Posterior vena cava (tissue), 2 donors: ENCODE data around the gene ZIC1. TPM values are rescaled to one million over a fixed set of nuclear protein-coding genes. Genes with fewer than 3 reads are reported as not detected.

Experiments
- DNase-seq: peaks from one replicate; pipeline ENCODE4 v3.0.0-alpha.2; 2020; ENCODE audit warnings: low spot score
- intact Hi-C, 2 donors: fragments of 100-400 bp; cut with DNase I; formaldehyde crosslinking; loops; one replicate each; pipeline versions ENCODE4 v1.14.1 to v1.14.2; 2022 to 2023
- long read RNA-seq, 2 donors: library from polyadenylated mRNA; unstranded; transcript quantifications; one replicate each; pipeline ENCODE4 v2.0.0, GENCODE V29; 2020 to 2021
- total RNA-seq, 2 donors: library from RNA; stranded (reverse); fragmentation: NEBNext Ultra II Directional; extraction: Animal tissue kit (Norgen Biotek cat#: 25700); gene quantifications; one replicate each; pipeline ENCODE4 v1.2.1, GENCODE V29; 2021
- donor health status: DM: yes; HTN: yes; CAD: no.
- donor health status: DM: yes; HTN: yes; CAD: no.

ZIC1 gene
- 1 to 10 TPM; 7.5 to 8.7 TPM for total RNA-seq
- long read RNA-seq, donor 1, partial matches to known transcripts = 0 of 1 reads
- long read RNA-seq, donor 1, other reads (novel, unspliced or antisense) = 0 of 1 reads
- long read RNA-seq, donor 2, partial matches to known transcripts = 0 of 5 reads
- long read RNA-seq, donor 2, other reads (novel, unspliced or antisense) = 5 of 5 reads

DNA sequence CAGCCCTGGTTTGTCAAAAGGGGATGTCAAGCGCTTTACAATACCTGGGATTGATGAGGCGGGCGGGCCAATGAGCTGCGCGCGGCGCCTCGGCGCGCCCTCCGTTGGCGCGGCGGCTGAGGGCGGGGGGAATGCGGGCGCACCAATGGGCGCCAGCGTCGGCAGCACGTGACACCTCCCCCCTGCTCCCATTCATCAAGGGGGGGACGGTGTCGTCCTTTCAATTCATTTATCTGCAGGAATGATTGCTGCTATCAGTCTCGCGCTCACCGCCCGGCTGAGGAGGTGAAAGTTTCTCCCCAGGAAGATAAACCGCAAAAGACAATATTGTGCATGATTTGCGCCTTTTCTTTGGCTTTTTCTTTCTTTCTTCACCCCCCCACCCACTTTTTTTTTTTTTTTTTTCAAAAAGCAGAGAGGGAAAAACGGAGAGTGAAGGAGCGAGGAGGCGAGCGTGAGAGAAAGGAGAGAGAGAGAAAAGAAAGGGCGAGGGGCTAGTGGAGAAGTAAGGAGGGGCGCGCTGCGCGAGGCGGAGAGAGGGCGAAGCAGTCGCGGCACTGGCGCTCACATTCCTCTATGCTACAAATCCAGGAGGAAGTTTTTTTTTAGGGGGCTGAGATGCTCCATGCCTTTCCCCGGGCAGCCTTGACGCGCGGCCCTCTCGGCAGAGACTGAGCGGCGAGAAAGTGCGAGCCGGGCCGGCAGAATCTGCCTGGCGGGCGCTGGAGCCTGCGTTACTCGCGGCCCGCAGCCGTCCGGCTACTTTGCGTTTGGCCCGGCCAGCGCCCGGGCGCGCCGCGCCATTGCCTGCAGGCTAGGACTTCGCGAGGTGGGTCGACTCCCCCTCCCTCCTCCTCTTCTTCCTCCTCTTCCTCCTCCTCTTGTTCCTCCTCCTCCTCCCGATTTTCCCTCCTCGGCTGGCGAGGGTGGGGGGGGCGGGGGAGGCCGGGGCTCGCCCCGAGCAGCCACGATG lies at the start of gene ZIC1:
ZIC1 (plus strand) TSS at position 223 of the 973 bp plus-strand sequence; CDS start at position 971, 748 bp downstream.
- intact Hi-C loops = no loop called here
- no peak for DNase-seq

DNA sequence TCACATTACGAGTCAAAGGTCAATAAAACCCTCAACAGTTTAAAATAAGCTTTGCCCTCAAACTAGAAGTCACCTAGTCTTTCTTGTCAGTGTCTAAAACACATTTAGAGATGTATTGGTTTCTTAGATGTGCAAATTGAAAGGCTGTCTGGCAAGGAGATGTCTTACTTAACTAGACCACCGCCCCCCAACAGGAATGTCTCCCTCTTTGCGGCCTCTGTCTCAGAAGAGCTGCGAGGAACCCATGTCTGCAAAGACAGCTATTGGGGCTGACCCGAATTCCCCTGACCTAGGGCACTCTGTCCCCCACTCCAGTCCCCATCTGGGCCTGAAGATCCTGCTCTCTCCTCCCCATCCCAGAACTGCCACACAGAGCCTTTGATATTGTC lies 49.1 kb upstream of the ZIC1 start:
- intact Hi-C loops = no loop called here
- DNase-seq = no peak

DNA sequence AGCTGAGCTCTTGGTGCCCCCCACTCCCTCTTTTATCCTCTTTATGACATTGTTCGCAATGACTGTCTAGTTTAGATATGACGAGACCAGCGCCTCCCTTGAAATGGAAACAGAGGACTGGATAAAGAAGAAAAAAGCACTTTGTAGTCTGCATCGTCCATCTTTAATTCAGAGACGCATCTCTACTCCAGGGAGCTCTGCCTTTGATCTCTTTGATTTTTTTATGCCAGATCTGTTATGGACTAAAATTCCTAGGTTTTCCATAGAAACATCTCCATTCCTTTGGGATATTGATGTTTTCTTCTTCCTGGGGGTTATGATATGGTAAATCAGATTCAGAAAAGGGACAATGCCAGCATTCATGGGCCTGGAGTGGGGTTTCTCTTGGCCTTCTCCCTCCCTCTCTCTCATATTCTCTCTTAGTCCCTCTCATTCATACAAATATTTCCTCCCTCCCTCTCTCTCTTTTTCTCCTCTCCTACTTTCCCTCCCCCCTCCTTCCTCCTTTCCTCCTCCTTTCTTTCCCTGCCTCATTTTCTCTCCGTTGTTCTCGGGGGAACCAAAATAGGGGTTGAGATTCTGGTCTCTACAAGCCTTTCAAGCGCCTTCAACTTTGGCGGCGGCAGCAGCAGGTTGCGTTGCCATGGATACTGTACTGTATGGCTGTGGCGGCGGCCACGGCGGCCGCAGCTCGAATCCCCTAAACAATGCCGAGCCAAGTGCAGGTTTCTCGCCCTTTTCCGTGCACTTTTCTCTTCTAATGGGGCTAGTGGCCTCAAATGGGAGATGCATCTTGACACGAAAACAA lies 48.3 kb upstream of the ZIC1 start:
- intact Hi-C loops = no loop called here

DNA sequence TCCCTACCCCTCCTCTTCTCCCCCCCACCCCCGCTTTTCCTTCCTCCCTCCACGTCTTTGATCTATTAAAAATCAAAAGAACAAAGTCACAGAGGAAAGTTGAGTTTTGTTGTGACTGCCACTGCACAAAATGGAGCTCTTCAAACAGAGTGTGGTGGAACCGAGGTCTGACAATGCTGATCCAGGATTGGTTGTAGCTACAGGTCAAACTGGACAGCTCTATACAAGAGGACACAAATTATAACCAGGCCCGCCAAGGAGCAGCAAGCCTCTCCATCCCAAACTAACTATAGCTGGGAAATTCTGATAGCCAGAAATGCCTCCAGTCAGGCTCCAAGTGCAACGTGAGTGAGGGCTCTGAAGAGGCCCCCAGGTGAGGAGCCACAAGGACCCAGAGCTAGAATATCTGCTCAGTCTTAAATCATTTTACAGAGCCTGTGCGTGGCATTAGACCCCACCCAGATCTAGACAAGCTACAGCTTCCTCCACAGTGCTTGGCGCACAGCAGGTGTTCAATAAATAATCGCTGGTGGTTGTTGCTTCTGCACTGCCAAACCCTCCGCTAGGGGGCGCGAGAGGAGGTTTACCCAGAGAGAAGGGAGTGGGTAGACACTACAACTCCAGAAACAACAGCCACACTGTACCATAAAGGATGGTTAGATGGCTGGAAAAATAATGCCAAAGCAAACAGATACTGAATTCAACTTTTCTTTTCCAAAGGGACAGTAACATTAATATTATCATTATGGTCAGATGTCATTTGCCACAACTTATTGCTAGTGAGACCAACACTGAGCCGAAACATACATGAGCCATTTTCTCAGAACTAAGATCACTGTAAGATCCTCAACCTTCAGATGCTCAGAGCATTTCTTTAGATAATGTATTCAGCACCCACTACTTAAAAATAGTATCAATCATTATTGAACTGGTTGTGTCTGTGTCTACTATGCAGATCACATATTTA lies 47.4 kb upstream of the ZIC1 start:
- intact Hi-C loops = no loop called here

More for the DNA sequence above, 48.3 kb upstream of the ZIC1 start:
- no peak for DNase-seq

DNA sequence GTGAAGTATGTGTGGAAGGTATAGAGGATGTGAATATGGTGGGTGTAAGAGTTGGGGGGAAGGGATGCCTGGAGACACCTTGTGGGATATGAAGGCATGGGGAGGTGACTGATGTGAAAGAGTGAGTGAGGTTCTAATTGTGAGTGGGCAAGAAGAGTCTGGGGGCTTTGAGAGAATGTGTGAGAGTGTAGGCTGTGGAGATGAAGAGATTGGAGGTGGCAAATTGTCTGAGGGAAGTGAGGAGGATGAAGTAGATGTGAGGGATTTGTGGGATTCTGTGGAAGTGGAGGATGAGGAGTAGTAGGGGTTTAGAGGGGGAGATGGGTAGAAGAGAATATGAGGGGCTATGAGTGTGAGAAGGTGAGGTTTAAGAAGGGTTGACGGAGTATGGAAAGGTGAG lies 44.4 kb upstream of the ZIC1 start:
- DNase-seq = no peak
- intact Hi-C loops = no loop called here

More for the DNA sequence above, 47.4 kb upstream of the ZIC1 start:
- DNase-seq = no peak

DNA sequence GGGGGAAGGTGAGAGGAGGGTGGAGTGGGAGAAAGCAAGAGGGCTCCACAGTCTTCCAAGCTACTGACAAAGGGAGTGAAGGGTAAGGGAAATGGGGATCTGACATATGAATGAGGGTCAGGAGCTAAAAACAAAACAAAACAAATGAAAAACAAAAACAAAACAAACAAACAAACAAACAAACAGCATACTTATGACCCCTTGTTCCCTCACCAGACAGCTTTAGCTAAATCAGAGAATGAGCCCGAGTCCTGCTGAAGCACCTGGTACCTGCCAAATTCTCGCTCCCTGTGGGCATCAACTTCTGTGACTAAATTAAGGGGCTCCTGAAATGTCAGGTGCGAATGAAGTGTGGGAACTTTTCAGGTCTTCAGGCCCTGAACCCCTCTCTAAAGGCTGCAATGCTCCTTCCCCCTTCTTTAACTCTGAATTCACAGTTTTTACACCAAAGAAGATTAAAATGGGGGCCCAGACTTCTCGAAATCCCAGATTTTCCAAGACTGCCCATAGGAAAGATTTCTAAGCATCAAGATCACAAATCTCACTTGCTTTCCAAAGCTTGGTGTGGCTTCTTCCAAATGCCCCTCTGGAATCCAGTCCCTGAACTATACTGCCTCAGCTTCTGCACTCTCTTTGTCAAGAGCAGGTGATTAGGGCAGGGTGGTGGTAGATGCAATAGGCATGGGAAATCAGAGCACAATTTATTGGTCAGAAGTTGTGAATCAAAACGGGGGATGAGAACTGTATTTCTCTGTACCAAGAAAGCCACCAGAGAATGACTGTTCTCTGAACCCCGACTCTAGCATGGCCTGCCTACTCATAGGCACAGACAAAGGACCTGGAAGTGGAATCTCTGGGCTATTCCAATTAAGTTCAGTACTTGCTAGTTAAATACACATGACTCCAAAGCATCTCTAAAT lies 43.7 kb upstream of the ZIC1 start:
- no peak for DNase-seq
- intact Hi-C loops = no loop called here

DNA sequence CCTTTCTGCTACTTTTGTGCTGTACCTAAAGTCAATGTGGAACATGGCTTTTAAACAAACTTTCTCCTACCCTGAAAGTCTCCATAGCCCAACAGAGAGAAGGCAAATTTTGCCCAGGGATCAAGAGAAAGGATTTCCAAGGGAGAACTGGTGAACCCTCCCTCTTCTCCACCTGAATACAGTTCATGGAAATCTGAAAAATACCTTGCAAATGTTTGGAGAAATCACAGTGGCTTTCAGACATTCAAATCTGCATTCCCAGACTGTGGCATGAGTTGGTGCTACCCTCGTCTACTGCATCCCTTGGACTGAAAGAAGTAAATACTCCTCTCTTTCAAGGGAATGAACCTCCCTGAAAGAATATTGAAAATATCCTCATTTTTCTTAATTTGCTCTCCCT lies 41.5 kb upstream of the ZIC1 start:
- DNase-seq = no peak
- intact Hi-C loops = no loop called here

DNA sequence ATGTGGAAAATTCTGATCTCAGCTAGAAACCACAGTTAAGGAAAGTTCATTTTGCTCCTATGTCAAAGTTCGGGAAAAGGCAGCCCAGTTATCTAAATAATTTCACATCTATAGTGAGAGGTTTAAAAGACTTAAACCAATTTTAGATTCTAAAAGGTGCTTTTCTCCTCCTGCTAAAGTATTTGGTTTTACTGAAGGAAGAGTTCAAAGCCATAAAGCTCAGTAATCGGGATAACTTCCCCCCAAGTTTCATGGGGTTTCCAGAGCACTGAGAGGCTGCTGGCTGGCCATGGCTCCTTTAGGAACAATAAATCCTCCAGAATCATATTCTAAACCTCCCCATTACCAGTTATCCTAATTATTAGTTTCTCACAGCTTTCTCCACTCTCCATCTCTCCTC lies 41.0 kb upstream of the ZIC1 start:
- no peak for DNase-seq

DNA sequence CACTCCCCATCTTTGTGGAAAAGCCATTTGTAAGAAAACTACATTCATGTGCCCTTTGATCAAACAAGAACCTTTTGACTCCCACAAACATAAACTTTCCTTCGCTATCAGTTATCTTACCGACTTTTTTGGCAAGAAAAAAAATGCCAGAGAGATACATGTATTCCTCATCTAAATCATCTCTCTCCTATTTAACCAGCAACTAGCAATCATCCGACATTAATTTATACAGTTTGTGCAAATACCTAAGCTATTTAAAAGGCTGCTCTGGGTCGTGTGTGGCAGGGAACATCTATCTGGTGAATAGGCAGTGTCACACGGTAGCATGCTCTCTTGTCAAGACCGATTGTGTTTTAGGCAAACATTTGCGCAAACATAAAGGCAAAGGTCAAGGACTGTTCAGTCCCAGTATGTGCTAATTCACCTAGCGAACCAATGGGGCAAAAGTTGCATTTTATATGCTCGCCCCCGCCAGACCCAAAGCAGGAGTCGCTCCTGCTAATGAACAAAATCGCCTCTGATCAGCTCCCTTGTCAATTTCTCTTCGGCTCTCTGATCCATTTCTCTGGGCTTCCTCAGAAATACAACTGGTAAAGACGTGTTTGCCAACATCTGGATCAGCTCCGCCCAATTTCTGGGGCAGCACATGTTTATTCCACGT lies 40.5 kb upstream of the ZIC1 start:
- intact Hi-C loops = no loop called here
- no peak for DNase-seq

More for the DNA sequence above, 41.0 kb upstream of the ZIC1 start:
- intact Hi-C loops = no loop called here

DNA sequence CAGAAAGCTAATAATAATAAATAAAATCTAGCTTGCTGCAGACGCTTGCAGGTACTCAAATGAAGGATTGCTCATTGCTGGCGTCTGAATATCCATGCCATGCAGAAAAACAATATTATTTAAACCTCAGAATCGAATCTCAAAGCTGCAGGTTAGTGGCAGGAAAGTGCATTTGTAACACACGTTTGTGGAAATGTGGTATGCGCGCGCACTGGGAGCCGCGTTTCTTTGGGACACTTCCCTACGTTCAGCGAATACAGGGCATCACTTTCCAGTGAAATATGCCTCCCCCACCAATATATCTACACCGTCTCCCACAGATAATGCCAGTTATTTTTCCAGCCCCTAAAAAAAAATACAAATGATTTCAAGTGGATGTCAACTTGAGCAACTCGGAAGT lies 39.9 kb upstream of the ZIC1 start:
- intact Hi-C loops = no loop called here
- no peak for DNase-seq

DNA sequence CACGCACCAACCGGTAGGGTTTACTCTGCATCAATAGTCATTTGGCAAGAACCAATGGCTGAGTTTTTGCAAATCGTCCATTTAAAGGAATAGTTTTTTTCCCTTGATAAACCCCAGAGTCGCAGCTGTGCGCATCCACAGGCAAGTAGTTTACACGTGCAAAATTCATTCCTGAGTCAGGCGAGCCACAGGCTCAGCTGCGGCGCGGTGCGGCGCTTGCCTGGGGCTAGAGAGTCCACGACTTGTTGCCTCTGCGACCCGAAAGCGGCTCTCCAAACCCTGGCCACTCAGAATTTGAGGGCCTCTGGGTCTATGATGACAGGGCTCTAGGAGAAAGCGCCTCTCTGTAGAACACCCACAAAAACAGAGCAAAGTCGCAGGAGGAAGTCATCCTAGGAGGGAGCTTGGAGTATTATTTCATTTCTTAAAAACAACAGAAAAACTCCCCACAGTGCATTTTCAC lies 39.5 kb upstream of the ZIC1 start:
- DNase-seq = no peak

DNA sequence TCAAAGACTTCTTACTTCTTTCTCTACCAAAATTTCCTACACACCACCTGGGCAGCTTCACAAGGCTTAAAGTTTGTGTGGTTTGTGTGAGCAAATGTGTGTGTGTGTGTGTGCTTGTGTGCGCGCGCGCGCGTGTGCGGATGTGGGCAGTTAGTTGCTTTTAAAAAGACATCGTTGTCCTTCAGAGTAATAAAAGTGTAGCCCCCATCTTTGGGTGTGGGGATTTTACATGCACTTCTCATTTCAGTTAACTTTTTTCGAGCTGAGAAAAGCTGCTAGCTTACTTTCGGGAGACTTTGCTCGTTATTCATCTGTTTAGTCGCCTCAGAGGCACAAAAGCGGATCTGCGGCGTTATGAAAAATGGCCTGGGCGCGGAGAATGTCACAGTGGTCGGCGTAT lies 38.8 kb upstream of the ZIC1 start:
- no peak for DNase-seq
- intact Hi-C loops = no loop called here

More for the DNA sequence above, 39.5 kb upstream of the ZIC1 start:
- intact Hi-C loops = no loop called here

DNA sequence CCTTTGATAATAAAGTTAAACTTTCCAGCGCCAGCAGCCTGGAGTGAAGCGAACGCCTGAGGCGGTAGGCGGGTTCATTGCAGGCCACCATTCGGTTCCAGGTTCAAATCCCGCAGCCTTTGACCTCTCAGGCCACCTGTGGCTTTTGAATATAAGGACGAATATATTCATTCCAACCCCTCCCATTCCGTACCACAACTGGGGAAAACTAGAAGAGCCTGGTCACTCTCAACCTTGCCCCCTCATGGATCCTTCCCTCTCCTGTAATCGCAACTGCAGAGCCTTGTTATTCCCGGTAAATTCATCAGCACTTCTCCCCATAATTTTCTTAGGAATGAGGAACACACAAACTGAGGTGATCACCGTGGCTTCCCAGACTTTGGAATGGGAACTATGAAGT lies 38.0 kb upstream of the ZIC1 start:
- DNase-seq = no peak
- intact Hi-C loops = no loop called here

DNA sequence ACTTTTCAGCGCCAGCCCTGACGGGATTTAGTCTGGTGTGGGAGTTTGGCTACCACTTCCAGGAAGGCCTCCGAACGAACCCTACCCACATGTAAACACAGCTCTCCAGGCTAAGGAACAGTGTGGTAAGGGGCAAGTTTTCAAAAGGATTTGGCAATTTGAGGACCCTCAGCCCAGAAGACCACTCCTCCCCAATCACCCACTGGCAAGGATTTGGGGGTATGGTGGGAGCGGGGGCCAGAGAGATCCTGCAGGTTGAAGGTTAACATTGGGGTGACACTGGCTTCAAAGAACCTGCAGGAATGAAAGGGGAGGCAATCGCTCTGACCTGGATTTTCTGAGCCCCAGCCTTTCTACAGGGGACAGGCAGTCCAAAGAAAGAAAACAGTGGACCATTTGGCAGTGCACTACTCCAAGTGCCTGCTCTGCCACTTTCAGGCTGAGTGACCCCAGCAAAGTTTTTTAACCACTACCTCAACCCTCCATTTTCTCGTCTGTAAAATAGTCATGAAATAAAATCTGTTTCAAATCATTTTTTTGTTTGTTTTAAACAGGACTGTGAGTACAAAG lies 37.3 kb upstream of the ZIC1 start:
- intact Hi-C loops = no loop called here
- no peak for DNase-seq

DNA sequence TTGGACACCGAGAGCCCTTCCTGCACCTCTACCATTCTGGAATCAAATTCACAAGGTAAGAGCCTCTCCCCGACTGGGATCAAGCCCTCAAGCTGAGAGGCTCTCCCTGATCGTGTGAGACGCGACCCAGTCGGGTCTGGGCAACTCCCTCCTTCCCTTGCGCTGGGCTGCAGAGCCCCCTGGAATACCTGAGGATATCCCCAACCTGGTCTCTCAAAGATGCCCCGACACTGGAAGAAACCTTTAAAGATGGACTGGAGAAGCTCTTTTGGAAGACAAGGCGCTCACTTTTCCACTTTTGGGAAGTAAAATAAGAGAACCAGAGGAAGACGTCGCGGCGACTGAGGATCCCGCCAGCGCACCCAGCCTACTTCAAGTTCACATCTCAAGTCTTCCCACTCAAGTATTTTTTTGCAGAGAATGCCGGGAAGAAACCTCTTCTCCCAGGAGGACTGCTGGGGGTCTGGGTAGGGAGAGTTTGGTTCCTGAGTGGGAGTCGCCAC lies 36.6 kb upstream of the ZIC1 start:
- no peak for DNase-seq
- intact Hi-C loops = no loop called here

DNA sequence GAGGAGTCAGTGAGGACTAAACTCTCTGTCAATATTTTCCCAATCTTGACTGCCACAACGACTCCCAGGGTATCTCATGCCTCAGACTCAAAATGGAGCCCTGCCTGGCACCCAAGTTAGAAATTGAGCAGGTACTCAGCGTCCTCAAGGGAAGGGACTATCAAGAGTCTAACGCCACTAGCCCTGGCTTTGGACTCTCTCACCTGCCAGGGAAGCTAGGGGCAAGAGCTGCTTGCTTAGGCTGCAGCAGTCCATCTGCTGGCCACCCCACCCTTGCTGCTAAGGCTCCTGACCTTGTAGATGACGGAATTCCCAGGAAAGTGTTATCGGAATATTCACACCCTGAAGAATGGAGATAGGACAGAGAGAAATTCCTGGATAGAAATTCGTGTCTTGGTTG lies 35.9 kb upstream of the ZIC1 start:
- intact Hi-C loops = no loop called here
- DNase-seq = no peak
